GM18511 (cell line): ENCODE data around the gene ADARB2.

Source experiments
- ATAC-seq: cut with Tn5 transposase; IDR thresholded peaks from one replicate; pipeline ENCODE4 v1.9.1; 2021; ENCODE audit warnings: mild to moderate bottlenecking, moderate library complexity; ENCODE audit not compliant: unreplicated experiment

Gene ADARB2

GRCh38 chr10:1598393-1599153 is 138.8 kb downstream of the ADARB2 start:
- no peak for ATAC-seq

GRCh38 chr10:1597370-1598146 is 139.8 kb downstream of the ADARB2 start:
- ATAC-seq = no peak

- no peak for ATAC-seq
These were observed 140.7 kb downstream of the ADARB2 start for GRCh38 chr10:1596482-1597099.

GRCh38 chr10:1595726-1596125 is 141.6 kb downstream of the ADARB2 start:
- ATAC-seq = no peak

GRCh38 chr10:1595242-1595600 is 142.1 kb downstream of the ADARB2 start:
- ATAC-seq = no peak

GRCh38 chr10:1594372-1595241 is 142.7 kb downstream of the ADARB2 start:
- no peak for ATAC-seq

GRCh38 chr10:1591742-1592141 is 145.6 kb downstream of the ADARB2 start:
- no peak for ATAC-seq

- no peak for ATAC-seq
These were observed 146.3 kb downstream of the ADARB2 start for GRCh38 chr10:1591045-1591444.

- no peak for ATAC-seq
These were observed 148.1 kb downstream of the ADARB2 start for GRCh38 chr10:1589257-1589656.

GRCh38 chr10:1582739-1583138 is 154.6 kb downstream of the ADARB2 start:
- ATAC-seq = no peak

GRCh38 chr10:1581189-1581588 is 156.1 kb downstream of the ADARB2 start:
- no peak for ATAC-seq

GRCh38 chr10:1579671-1580070 is 157.7 kb downstream of the ADARB2 start:
- no peak for ATAC-seq

GRCh38 chr10:1579141-1579491 is 158.2 kb downstream of the ADARB2 start:
- no peak for ATAC-seq

GRCh38 chr10:1578392-1579140 is 158.8 kb downstream of the ADARB2 start:
- no peak for ATAC-seq

GRCh38 chr10:1577945-1578344 is 159.4 kb downstream of the ADARB2 start:
- ATAC-seq = no peak

GRCh38 chr10:1577373-1577770 is 160.0 kb downstream of the ADARB2 start:
- ATAC-seq = no peak

GRCh38 chr10:1576467-1577372 is 160.6 kb downstream of the ADARB2 start:
- no peak for ATAC-seq

GRCh38 chr10:1575481-1576244 is 161.7 kb downstream of the ADARB2 start:
- peak; percentile 39 for ATAC-seq

- no peak for ATAC-seq
These were observed 162.6 kb downstream of the ADARB2 start for GRCh38 chr10:1574719-1575118.
